CD4-positive, alpha-beta memory T cell (primary cell): ENCODE data around the gene GPRC5D. TPM values are rescaled to one million over a fixed set of nuclear protein-coding genes. Genes with fewer than 3 reads are reported as not detected.

Experiments
- CTCF ChIA-PET: fragments of 350-600 bp; sonication (Branson Sonifier 250); formaldehyde crosslinking; loops from one replicate; lab custom pipeline; 2021; ENCODE audit warnings: inconsistent platforms; ENCODE audit not compliant: partially characterized antibody; lab: Charles Lee
- POLR2A ChIA-PET: fragments of 350-600 bp; sonication (Branson Sonifier 250); formaldehyde crosslinking; loops from one replicate; lab custom pipeline; 2021; ENCODE audit not compliant: partially characterized antibody; lab: Charles Lee
- DNase-seq, 5 donors: peaks; one replicate each; pipeline versions ENCODE4 v3.0.0 to v3.0.0-alpha.2; 2020 to 2022; ENCODE audit warnings: mixed read lengths in 1 of 5
- H3K27ac ChIP-seq: one replicate; pipeline ENCODE4 v1.7.0; 2013; ENCODE audit warnings: low read depth, low read length
- H3K27me3 ChIP-seq: 2 replicates; pipeline ENCODE4 v1.7.0; 2013; ENCODE audit warnings: mild to moderate bottlenecking, low read length, moderate library complexity; ENCODE audit not compliant: insufficient read depth
- H3K36me3 ChIP-seq: 2 replicates; pipeline ENCODE4 v1.7.0; 2013; ENCODE audit warnings: mild to moderate bottlenecking, low read length, moderate library complexity; ENCODE audit not compliant: insufficient read depth
- H3K4me1 ChIP-seq: 2 replicates; pipeline ENCODE4 v1.7.0; 2013; ENCODE audit warnings: mild to moderate bottlenecking, low read length, moderate library complexity; ENCODE audit not compliant: insufficient read depth
- H3K4me3 ChIP-seq, 2 donors: one replicate each; pipeline ENCODE4 v1.7.0; 2013; ENCODE audit warnings: low read length in 2 of 2, mild to moderate bottlenecking in 1 of 2
- H3K9me3 ChIP-seq, 2 donors: one replicate each; pipeline ENCODE4 v1.7.0; 2013; ENCODE audit warnings: low read length in 2 of 2, control low read depth in 1 of 2; ENCODE audit not compliant: control insufficient read depth in 1 of 2
- H3K27ac Mint-ChIP-seq, 7 donors: one replicate each; pipeline ENCODE4 v1.8.0; 2020 to 2021; ENCODE audit warnings: mixed read lengths in 7 of 7, mild to moderate bottlenecking in 6 of 7, inconsistent platforms in 3 of 7, moderate library complexity in 3 of 7
- H3K27me3 Mint-ChIP-seq, 2 donors: one replicate each; pipeline ENCODE4 v1.8.0; 2020 to 2021; ENCODE audit warnings: mixed read lengths in 2 of 2
- H3K36me3 Mint-ChIP-seq, 2 donors: one replicate each; pipeline ENCODE4 v1.8.0; 2020 to 2021; ENCODE audit warnings: mixed read lengths in 2 of 2, inconsistent platforms in 1 of 2, mild to moderate bottlenecking in 1 of 2
- H3K4me1 Mint-ChIP-seq, 4 donors: one replicate each; pipeline ENCODE4 v1.8.0; 2020 to 2021; ENCODE audit warnings: mixed read lengths in 4 of 4, mild to moderate bottlenecking in 1 of 4
- H3K4me3 Mint-ChIP-seq, 8 donors: one replicate each; pipeline ENCODE4 v1.8.0; 2020 to 2021; ENCODE audit warnings: mixed read lengths in 8 of 8, mild to moderate bottlenecking in 7 of 8, moderate library complexity in 6 of 8, inconsistent platforms in 3 of 8
- H3K9me3 Mint-ChIP-seq, 8 donors: one replicate each; pipeline ENCODE4 v1.8.0; 2020 to 2021; ENCODE audit warnings: mixed read lengths in 8 of 8, mild to moderate bottlenecking in 5 of 8, inconsistent platforms in 3 of 8, moderate library complexity in 1 of 8
- intact Hi-C: fragments of 100-400 bp; cut with micrococcal nuclease; formaldehyde crosslinking; loops from one replicate; pipeline ENCODE4 v1.15.1; 2023
- polyA plus RNA-seq, 2 donors: library from polyadenylated mRNA; unstranded; fragments of 300-500 nt; fragmentation: Illumina TruSeq; gene quantifications; one replicate each; pipeline ENCODE4 v1.2.3, GENCODE V29; 2021
- total RNA-seq, 2 experiments: library from RNA; stranded (reverse); gene quantifications; one replicate each; pipeline ENCODE4 v1.2.3, GENCODE V29; 2021

Gene GPRC5D
- total and polyA plus RNA-seq, 4 experiments from 2014 or later = 0.71 TPM; not detected in 3

DNA sequence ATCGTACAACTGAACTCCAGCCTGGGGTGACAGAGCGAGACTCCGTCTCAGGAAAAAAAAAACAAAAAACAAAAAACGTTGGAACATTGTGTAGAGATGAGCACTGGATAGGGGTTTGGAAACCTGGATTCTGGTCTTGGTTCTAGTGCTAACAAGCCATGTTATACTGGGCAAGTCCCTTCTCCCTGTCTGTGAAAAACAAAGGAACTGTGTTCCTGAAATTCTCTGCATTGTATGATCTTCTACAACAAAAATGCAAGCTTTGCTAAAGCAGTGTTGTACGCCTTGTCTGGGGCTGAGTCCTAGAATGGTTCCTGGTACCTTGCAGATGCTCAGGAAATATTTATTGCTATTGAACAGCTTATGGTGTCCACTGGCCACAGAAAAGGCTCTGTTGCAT lies 13.4 kb downstream of the GPRC5D start:
- Mint-ChIP-seq H3K9me3 (no peaks in the 10 kb centered on the region), H3K4me1 (no peaks in the 10 kb centered on the region)

GRCh38 chr12:12936983-12937491 lies 14.9 kb downstream of the GPRC5D start:
- no peaks in the 10 kb centered on the region for H3K9me3 Mint-ChIP-seq
- CTCF ChIA-PET = no interaction called here
- no peak overlapping the region for H3K4me3 Mint-ChIP-seq
- no peaks in the 10 kb centered on the region for H3K4me1 ChIP-seq
- intact Hi-C loops = no loop called here
- H3K36me3 Mint-ChIP-seq = no peaks in the 10 kb centered on the region
- no peaks in the 10 kb centered on the region for H3K4me1 Mint-ChIP-seq
- POLR2A ChIA-PET = no interaction called here
- H3K27me3 ChIP-seq = no peaks in the 10 kb centered on the region
- no peak overlapping the region for H3K27ac ChIP-seq
- H3K27me3 Mint-ChIP-seq = peaks cover 5 to 9% of the 10 kb centered on the region in 2 donors
- no peaks in the 10 kb centered on the region for H3K9me3 ChIP-seq
- no peak overlapping the region for H3K27ac Mint-ChIP-seq
- H3K36me3 ChIP-seq = no peaks in the 10 kb centered on the region
- no peak for DNase-seq
- no peak overlapping the region for H3K4me3 ChIP-seq

More for the DNA sequence above, 13.4 kb downstream of the GPRC5D start:
- Histone ChIP-seq H3K4me1 (no peaks in the 10 kb centered on the region), H3K27ac (no peak overlapping the region), H3K4me3 (no peak overlapping the region), H3K27me3 (no peaks in the 10 kb centered on the region), H3K9me3 (no peaks in the 10 kb centered on the region), H3K36me3 (no peaks in the 10 kb centered on the region)
- ChIA-PET POLR2A (no interaction called here), CTCF (no interaction called here)
- Mint-ChIP-seq H3K36me3 (no peaks in the 10 kb centered on the region), H3K4me3 (no peak overlapping the region), H3K27me3 (peaks cover 5 to 9% of the 10 kb centered on the region in 2 donors), H3K27ac (no peak overlapping the region)
- no peak for DNase-seq
- intact Hi-C loops = no loop called here

DNA sequence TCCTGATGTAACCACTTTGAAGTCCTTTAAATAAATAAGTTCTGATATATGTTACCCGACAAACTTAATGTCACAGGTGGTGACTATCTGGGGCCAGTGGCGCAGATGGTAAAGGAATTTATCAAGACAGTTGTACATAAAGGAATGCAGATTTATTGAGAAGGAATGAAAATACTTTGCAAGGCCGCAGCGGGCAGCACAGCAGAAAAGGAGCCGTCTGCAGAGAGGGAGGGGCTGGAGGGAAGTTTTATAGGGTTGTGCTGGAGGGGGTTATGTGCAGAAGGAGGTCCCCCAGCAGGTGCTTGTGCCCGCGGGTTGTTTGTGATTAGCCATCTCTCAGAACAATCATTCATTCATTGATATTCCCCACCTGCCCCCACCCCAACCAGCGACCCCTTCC lies 17.4 kb downstream of the GPRC5D start:
- no peak for DNase-seq
- H3K27me3 ChIP-seq = no peaks in the 10 kb centered on the region
- Mint-ChIP-seq H3K9me3 (peaks cover 0 to 2% (median 0%) of the 10 kb centered on the region in 8 donors), H3K4me1 (peaks cover 0 to 8% (median 0%) of the 10 kb centered on the region in 4 donors), H3K27me3 (peaks cover 5 to 13% of the 10 kb centered on the region in 2 donors), H3K27ac (no peak overlapping the region), H3K36me3 (no peaks in the 10 kb centered on the region), H3K4me3 (peak overlapping the region in 1 of 8 donors; percentile 36)
- no peaks in the 10 kb centered on the region for H3K36me3 ChIP-seq
- no peak overlapping the region for H3K4me3 ChIP-seq
- ChIA-PET POLR2A (no interaction called here), CTCF (no interaction called here)
- no peaks in the 10 kb centered on the region for H3K4me1 ChIP-seq
- H3K9me3 ChIP-seq = no peaks in the 10 kb centered on the region
- intact Hi-C loops = no loop called here
- H3K27ac ChIP-seq = no peak overlapping the region

- no peak for DNase-seq
- POLR2A ChIA-PET = no interaction called here
- Mint-ChIP-seq H3K4me3 (no peak overlapping the region), H3K9me3 (peaks cover 0 to 2% (median 0%) of the 10 kb centered on the region in 8 donors), H3K4me1 (peaks cover 0 to 8% (median 0%) of the 10 kb centered on the region in 4 donors), H3K27ac (no peak overlapping the region), H3K36me3 (no peaks in the 10 kb centered on the region), H3K27me3 (peaks cover 5 to 13% of the 10 kb centered on the region in 2 donors)
- no peaks in the 10 kb centered on the region for H3K36me3 ChIP-seq
- no peaks in the 10 kb centered on the region for H3K27me3 ChIP-seq
- H3K27ac ChIP-seq = no peak overlapping the region
- CTCF ChIA-PET = no interaction called here
- intact Hi-C loops = no loop called here
- no peak overlapping the region for H3K4me3 ChIP-seq
- H3K4me1 ChIP-seq = no peaks in the 10 kb centered on the region
- no peaks in the 10 kb centered on the region for H3K9me3 ChIP-seq
Observed at GRCh38 chr12:12933742-12934141, 18.2 kb downstream of the GPRC5D start.

- Histone ChIP-seq H3K9me3 (no peaks in the 10 kb centered on the region), H3K27ac (no peak overlapping the region), H3K4me1 (no peaks in the 10 kb centered on the region), H3K27me3 (no peaks in the 10 kb centered on the region), H3K4me3 (no peak overlapping the region), H3K36me3 (no peaks in the 10 kb centered on the region)
- ChIA-PET POLR2A (no interaction called here), CTCF (no interaction called here)
- intact Hi-C loops = no loop called here
- Mint-ChIP-seq H3K4me3 (no peak overlapping the region), H3K4me1 (peaks cover 0 to 8% (median 0%) of the 10 kb centered on the region in 4 donors), H3K27me3 (peaks cover 8 to 16% of the 10 kb centered on the region in 2 donors), H3K36me3 (no peaks in the 10 kb centered on the region), H3K27ac (no peak overlapping the region), H3K9me3 (peaks cover 0 to 2% (median 0%) of the 10 kb centered on the region in 8 donors)
- no peak for DNase-seq
Observed at GRCh38 chr12:12930633-12931219, 21.2 kb downstream of the GPRC5D start.

GRCh38 chr12:12929696-12930095 lies 22.3 kb downstream of the GPRC5D start:
- Mint-ChIP-seq H3K4me3 (no peak overlapping the region), H3K27me3 (peaks cover 8 to 16% of the 10 kb centered on the region in 2 donors), H3K9me3 (peaks cover 0 to 2% (median 0%) of the 10 kb centered on the region in 8 donors), H3K36me3 (no peaks in the 10 kb centered on the region), H3K27ac (no peak overlapping the region), H3K4me1 (peaks cover 0 to 8% (median 0%) of the 10 kb centered on the region in 4 donors)
- ChIA-PET CTCF (no interaction called here), POLR2A (no interaction called here)
- Histone ChIP-seq H3K27me3 (no peaks in the 10 kb centered on the region), H3K27ac (no peak overlapping the region), H3K4me3 (no peak overlapping the region), H3K36me3 (no peaks in the 10 kb centered on the region), H3K4me1 (no peaks in the 10 kb centered on the region), H3K9me3 (no peaks in the 10 kb centered on the region)
- intact Hi-C loops = no loop called here
- no peak for DNase-seq

GRCh38 chr12:12927211-12928079 lies 24.5 kb downstream of the GPRC5D start:
- peak overlapping the region in 5 of 8 donors; percentile 17 to 75 (median 70) for H3K4me3 Mint-ChIP-seq
- no peaks in the 10 kb centered on the region for H3K27me3 ChIP-seq
- H3K9me3 Mint-ChIP-seq = peaks cover 0 to 2% (median 0%) of the 10 kb centered on the region in 8 donors
- intact Hi-C loops = no loop called here
- ChIA-PET CTCF (no interaction called here), POLR2A (no interaction called here)
- peaks cover 0 to 8% (median 0%) of the 10 kb centered on the region in 4 donors for H3K4me1 Mint-ChIP-seq
- H3K9me3 ChIP-seq = no peaks in the 10 kb centered on the region
- H3K4me3 ChIP-seq = no peak overlapping the region
- peaks cover 6 to 10% of the 10 kb centered on the region in 2 donors for H3K27me3 Mint-ChIP-seq
- peak overlapping the region in 3 of 7 donors; percentile 5 to 51 (median 36) for H3K27ac Mint-ChIP-seq
- no peaks in the 10 kb centered on the region for H3K36me3 Mint-ChIP-seq
- no peaks in the 10 kb centered on the region for H3K36me3 ChIP-seq
- H3K4me1 ChIP-seq = no peaks in the 10 kb centered on the region
- no peak overlapping the region for H3K27ac ChIP-seq
- peak; percentile 13 to 76 (median 58) for DNase-seq
